OCI-LY3 (cell line): ENCODE measurements around the gene MSI2.

ENCODE experiments used
- H2AFZ ChIP-seq: fragments of 200-600, 300-600 bp; shearing (Covaris generic); 2 replicates; pipeline ENCODE4 v1.6.0; 2014; ENCODE audit warnings: antibody characterized with exemption, low read depth, low read length
- H3K27ac ChIP-seq: fragments of 200-600, 300-600 bp; sonication (generic); 2 replicates; pipeline ENCODE4 v1.5.1; 2014; ENCODE audit warnings: mild to moderate bottlenecking, low read length, moderate library complexity, mixed read lengths
- H3K27me3 ChIP-seq: fragments of 200-600, 300-600 bp; sonication (generic); 2 replicates; pipeline ENCODE4 v1.6.1; 2014; ENCODE audit warnings: low read depth, low read length, mixed read lengths
- H3K36me3 ChIP-seq: fragments of 200-600, 300-600 bp; sonication (generic); replicated peaks from 2 replicates; pipeline ENCODE3; 2014; ENCODE audit warnings: low read depth, low read length, mixed read lengths
- H3K4me1 ChIP-seq: fragments of 300-600, 200-600 bp; sonication (generic); 2 replicates; pipeline ENCODE4 v1.6.1; 2014; ENCODE audit warnings: low read length, mixed read lengths
- H3K4me2 ChIP-seq: fragments of 200-600, 300-600 bp; sonication (generic); 2 replicates; pipeline ENCODE4 v1.6.1; 2014; ENCODE audit warnings: low read length, mixed read lengths
- H3K4me3 ChIP-seq: fragments of 300-600, 200-600 bp; sonication (generic); 2 replicates; pipeline ENCODE4 v1.5.1; 2014; ENCODE audit warnings: antibody characterized with exemption, mild to moderate bottlenecking, low read length, moderate library complexity
- H3K79me2 ChIP-seq: fragments of 300-600, 200-600 bp; shearing (Covaris generic); 2 replicates; pipeline ENCODE4 v1.6.1; 2014; ENCODE audit warnings: mild to moderate bottlenecking, low read length, mixed read lengths
- H3K9ac ChIP-seq: fragments of 300-600, 200-600 bp; shearing (Covaris generic); 2 replicates; pipeline ENCODE4 v1.6.0; 2014; ENCODE audit warnings: mild to moderate bottlenecking, low read length, moderate library complexity
- H3K9me3 ChIP-seq: fragments of 200-600, 300-600 bp; shearing (Covaris generic); 2 replicates; pipeline ENCODE4 v1.6.1; 2014; ENCODE audit warnings: low read length, mixed read lengths; ENCODE audit not compliant: insufficient read depth
- H4K20me1 ChIP-seq: fragments of 200-600, 300-600 bp; sonication (generic); 2 replicates; pipeline ENCODE4 v1.6.1; 2016; ENCODE audit warnings: low read length, mixed read lengths; ENCODE audit not compliant: insufficient read depth
- CTCF ChIP-seq: fragments of 200-600, 300-600 bp; sonication (generic); IDR thresholded peaks from 2 replicates; pipeline ENCODE4 v1.5.1; 2014; ENCODE audit warnings: antibody characterized with exemption, low read length, low read depth
- EZH2phosphoT487 ChIP-seq: fragments of 200-600 bp; shearing (Covaris generic); IDR thresholded peaks from 2 replicates; pipeline ENCODE4 v1.6.1; 2018; ENCODE audit warnings: antibody characterized with exemption, mixed run types, low read depth

The MSI2 gene

GRCh38 chr17:57580055-57580739, 323.9 kb downstream of the MSI2 start:
- H3K27ac ChIP-seq: no peak overlapping the region
- TF ChIP-seq CTCF (no peak), EZH2phosphoT487 (no peak)
- H3K4me1 ChIP-seq: peaks cover 15% of the 10 kb centered on the region
- H3K9ac ChIP-seq: no peak overlapping the region
- no peaks in the 10 kb centered on the region for H3K36me3 ChIP-seq
- no peak overlapping the region for H2AFZ ChIP-seq
- no peak overlapping the region for H3K4me3 ChIP-seq
- no peaks in the 10 kb centered on the region for H3K27me3 ChIP-seq
- no peak overlapping the region for H3K4me2 ChIP-seq
- no peaks in the 10 kb centered on the region for H4K20me1 ChIP-seq
- H3K79me2 ChIP-seq: no peaks in the 10 kb centered on the region
- H3K9me3 ChIP-seq: no peaks in the 10 kb centered on the region

- no peaks in the 10 kb centered on the region for H4K20me1 ChIP-seq
- H3K4me1 ChIP-seq: peaks cover 10% of the 10 kb centered on the region
- H3K4me2 ChIP-seq: no peak overlapping the region
- no peak overlapping the region for H2AFZ ChIP-seq
- no peaks in the 10 kb centered on the region for H3K9me3 ChIP-seq
- H3K9ac ChIP-seq: no peak overlapping the region
- H3K79me2 ChIP-seq: no peaks in the 10 kb centered on the region
- no peak for TF ChIP-seq EZH2phosphoT487
- TF ChIP-seq CTCF: no peak
- no peaks in the 10 kb centered on the region for H3K36me3 ChIP-seq
- no peak overlapping the region for H3K4me3 ChIP-seq
- H3K27me3 ChIP-seq: no peaks in the 10 kb centered on the region
- no peak overlapping the region for H3K27ac ChIP-seq
Observed at GRCh38 chr17:57582881-57583756, 326.8 kb downstream of the MSI2 start.

DNA sequence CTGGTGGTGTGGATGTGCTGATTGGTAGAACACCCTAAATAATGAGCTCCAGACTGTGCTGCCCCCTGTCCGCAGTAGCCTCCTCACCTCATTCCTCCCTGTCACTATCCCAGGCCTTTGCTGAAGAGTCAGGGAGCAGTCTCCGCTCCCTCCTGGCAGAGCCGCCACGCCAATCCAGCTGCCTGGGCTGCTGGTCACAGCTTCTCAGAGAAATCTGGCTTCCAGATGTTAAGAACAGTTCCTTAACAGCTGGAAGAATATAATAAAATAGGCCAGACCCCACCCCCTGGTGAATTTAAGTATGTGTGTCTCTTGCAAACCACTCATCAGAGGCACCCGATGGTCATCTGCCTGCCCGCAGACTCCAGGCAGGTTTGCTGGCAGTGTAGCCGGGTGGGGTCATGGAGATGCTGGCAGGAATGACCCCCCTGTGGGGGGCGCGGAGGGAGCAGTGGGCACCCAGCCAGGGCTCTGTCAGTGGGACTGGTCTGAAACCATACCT, 327.8 kb downstream of the MSI2 start:
- TF ChIP-seq CTCF (no peak), EZH2phosphoT487 (no peak)
- Histone ChIP-seq H3K27me3 (no peaks in the 10 kb centered on the region), H3K27ac (no peak overlapping the region), H3K9ac (no peak overlapping the region), H3K4me3 (no peak overlapping the region), H3K4me1 (peaks cover under 1% of the 10 kb centered on the region; the same call in 1 of the 2 replicates), H3K36me3 (no peaks in the 10 kb centered on the region), H3K4me2 (no peak overlapping the region), H3K79me2 (no peaks in the 10 kb centered on the region), H4K20me1 (no peaks in the 10 kb centered on the region), H2AFZ (no peak overlapping the region), H3K9me3 (no peaks in the 10 kb centered on the region)
